HCT116 (cell line): Measurements from ENCODE around the gene AP3S1.

Source experiments
- EZH2 ChIP-seq: fragments of 200-600 bp; sonication (generic); IDR thresholded peaks from 2 replicates; pipeline ENCODE4 v1.6.1; 2017; ENCODE audit warnings: antibody characterized with exemption, mixed run types
- POLR2A ChIP-seq: IDR thresholded peaks from 2 replicates; pipeline ENCODE4 v1.7.0; 2011; ENCODE audit warnings: borderline replicate concordance; ENCODE audit not compliant: insufficient read depth, insufficient read length; ENCODE audit errors: extremely low read depth
- POLR2AphosphoS5 ChIP-seq: IDR thresholded peaks from 2 replicates; pipeline ENCODE4 v1.6.1; 2011; ENCODE audit warnings: mild to moderate bottlenecking, low read depth, low read length, moderate library complexity
- RAD21 ChIP-seq: IDR thresholded peaks from 2 replicates; pipeline ENCODE4 v1.6.1; 2012; ENCODE audit warnings: low read depth, mild to moderate bottlenecking
- SIN3A ChIP-seq: IDR thresholded peaks from 2 replicates; pipeline ENCODE4 v1.6.1; 2012; ENCODE audit warnings: low read depth
- SRF ChIP-seq: IDR thresholded peaks from 2 replicates; pipeline ENCODE4 v1.6.1; 2012; ENCODE audit warnings: low read depth
- TF ChIP-seq, protein P1 (sequence below), 3 experiments: fragments of 200-600 bp in 1 of 3; sonication (generic) in 1 of 3; IDR thresholded peaks in 2 of 3; conservative IDR thresholded peaks in 1 of 3; 2 replicates each; pipeline ENCODE4 v1.5.1; 2012 to 2017; ENCODE audit warnings: low read depth in 2 of 3, low read length in 2 of 3, antibody characterized with exemption in 1 of 3, borderline replicate concordance in 1 of 3, control low read depth in 1 of 3, mild to moderate bottlenecking in 1 of 3, mixed read lengths in 1 of 3, mixed run types in 1 of 3, moderate library complexity in 1 of 3; ENCODE audit not compliant: insufficient read depth in 1 of 3
- TF ChIP-seq, protein P2 (sequence below): IDR thresholded peaks from 2 replicates; pipeline ENCODE4 v1.6.1; 2012; ENCODE audit warnings: low read depth

DNA sequence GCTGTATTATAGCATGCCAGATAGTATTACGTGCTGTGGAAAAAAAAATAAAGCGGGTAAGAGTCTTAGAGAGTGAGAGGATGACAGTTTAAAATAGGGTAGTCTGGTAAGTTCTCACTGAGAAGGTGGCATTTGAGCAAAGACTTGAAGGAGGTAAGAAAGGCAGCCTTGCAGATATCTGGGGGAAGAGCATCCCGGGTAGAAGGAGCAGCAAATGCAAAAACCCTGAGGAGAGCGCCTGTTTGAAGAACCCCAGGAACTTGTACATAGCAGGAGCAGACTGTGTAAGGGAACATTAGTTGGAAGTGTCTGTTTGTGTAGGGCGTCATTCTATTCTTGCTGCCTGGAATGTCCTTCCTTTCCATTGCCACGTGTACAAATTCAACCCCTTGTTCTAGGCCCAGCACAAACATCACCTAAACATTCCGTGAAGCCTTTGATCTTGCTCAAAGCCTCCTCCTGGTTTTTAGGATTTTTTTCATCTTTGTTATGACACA lies 2.6 kb downstream of the AP3S1 start:
- TF ChIP-seq RAD21 (no peak), EZH2 (no peak), POLR2AphosphoS5 (no peak; the same call in 1 of the 2 replicates), POLR2A (no peak), SIN3A (no peak), SRF (no peak)
- TF ChIP-seq, protein P1, sequence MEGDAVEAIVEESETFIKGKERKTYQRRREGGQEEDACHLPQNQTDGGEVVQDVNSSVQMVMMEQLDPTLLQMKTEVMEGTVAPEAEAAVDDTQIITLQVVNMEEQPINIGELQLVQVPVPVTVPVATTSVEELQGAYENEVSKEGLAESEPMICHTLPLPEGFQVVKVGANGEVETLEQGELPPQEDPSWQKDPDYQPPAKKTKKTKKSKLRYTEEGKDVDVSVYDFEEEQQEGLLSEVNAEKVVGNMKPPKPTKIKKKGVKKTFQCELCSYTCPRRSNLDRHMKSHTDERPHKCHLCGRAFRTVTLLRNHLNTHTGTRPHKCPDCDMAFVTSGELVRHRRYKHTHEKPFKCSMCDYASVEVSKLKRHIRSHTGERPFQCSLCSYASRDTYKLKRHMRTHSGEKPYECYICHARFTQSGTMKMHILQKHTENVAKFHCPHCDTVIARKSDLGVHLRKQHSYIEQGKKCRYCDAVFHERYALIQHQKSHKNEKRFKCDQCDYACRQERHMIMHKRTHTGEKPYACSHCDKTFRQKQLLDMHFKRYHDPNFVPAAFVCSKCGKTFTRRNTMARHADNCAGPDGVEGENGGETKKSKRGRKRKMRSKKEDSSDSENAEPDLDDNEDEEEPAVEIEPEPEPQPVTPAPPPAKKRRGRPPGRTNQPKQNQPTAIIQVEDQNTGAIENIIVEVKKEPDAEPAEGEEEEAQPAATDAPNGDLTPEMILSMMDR (IDR thresholded peaks at IDR 0.05 in 2 of 3, conservative IDR thresholded peaks at IDR 0.05 in 1 of 3; ENCODE audit: borderline replicate concordance in 1 of 3, insufficient read depth in 1 of 3, low read depth in 2 of 3, low read length in 2 of 3): no peak
- TF ChIP-seq, protein P2, sequence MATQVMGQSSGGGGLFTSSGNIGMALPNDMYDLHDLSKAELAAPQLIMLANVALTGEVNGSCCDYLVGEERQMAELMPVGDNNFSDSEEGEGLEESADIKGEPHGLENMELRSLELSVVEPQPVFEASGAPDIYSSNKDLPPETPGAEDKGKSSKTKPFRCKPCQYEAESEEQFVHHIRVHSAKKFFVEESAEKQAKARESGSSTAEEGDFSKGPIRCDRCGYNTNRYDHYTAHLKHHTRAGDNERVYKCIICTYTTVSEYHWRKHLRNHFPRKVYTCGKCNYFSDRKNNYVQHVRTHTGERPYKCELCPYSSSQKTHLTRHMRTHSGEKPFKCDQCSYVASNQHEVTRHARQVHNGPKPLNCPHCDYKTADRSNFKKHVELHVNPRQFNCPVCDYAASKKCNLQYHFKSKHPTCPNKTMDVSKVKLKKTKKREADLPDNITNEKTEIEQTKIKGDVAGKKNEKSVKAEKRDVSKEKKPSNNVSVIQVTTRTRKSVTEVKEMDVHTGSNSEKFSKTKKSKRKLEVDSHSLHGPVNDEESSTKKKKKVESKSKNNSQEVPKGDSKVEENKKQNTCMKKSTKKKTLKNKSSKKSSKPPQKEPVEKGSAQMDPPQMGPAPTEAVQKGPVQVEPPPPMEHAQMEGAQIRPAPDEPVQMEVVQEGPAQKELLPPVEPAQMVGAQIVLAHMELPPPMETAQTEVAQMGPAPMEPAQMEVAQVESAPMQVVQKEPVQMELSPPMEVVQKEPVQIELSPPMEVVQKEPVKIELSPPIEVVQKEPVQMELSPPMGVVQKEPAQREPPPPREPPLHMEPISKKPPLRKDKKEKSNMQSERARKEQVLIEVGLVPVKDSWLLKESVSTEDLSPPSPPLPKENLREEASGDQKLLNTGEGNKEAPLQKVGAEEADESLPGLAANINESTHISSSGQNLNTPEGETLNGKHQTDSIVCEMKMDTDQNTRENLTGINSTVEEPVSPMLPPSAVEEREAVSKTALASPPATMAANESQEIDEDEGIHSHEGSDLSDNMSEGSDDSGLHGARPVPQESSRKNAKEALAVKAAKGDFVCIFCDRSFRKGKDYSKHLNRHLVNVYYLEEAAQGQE: no peak
